Testis (tissue), 2 donors: ENCODE results near the gene EYS.

Experiments
- POLR2A ChIP-seq: fragments of 450-650 bp; IDR thresholded peaks from one replicate; pipeline ENCODE4 v1.6.1; 2017; ENCODE audit warnings: antibody characterized with exemption, mild to moderate bottlenecking, moderate library complexity
- TF ChIP-seq, protein P1 (sequence below), 3 experiments: fragments of 450-650 bp in 2 of 3; fragments of 200-600 bp in 1 of 3; sonication (generic) in 1 of 3; IDR thresholded peaks; one replicate each; pipeline ENCODE4 v1.5.1; 2016 to 2019; ENCODE audit warnings: antibody characterized with exemption in 3 of 3, mild to moderate bottlenecking in 2 of 3, moderate library complexity in 1 of 3

GRCh38 chr6:64257586-64257985 is 1449.4 kb downstream of the EYS start:
- TF ChIP-seq, protein P1, sequence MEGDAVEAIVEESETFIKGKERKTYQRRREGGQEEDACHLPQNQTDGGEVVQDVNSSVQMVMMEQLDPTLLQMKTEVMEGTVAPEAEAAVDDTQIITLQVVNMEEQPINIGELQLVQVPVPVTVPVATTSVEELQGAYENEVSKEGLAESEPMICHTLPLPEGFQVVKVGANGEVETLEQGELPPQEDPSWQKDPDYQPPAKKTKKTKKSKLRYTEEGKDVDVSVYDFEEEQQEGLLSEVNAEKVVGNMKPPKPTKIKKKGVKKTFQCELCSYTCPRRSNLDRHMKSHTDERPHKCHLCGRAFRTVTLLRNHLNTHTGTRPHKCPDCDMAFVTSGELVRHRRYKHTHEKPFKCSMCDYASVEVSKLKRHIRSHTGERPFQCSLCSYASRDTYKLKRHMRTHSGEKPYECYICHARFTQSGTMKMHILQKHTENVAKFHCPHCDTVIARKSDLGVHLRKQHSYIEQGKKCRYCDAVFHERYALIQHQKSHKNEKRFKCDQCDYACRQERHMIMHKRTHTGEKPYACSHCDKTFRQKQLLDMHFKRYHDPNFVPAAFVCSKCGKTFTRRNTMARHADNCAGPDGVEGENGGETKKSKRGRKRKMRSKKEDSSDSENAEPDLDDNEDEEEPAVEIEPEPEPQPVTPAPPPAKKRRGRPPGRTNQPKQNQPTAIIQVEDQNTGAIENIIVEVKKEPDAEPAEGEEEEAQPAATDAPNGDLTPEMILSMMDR (IDR thresholded peaks at IDR 0.05), result no peak
- TF ChIP-seq POLR2A, result no peak
